Stimulated activated CD4-positive, alpha-beta T cell treated with anti-CD3 and anti-CD28 coated beads, Interleukin-1b, Interleukin-23, amount 100 ng/mL, for 4 hours (primary cell): Measurements from ENCODE around the gene ZNF334.

Experiments
- DNase-seq, 2 donors: peaks; one replicate each; pipeline ENCODE4 v3.0.0-alpha.2; 2020; ENCODE audit warnings: low read depth in 2 of 2

The ZNF334 gene

GRCh38 chr20:46485431-46485830, 27.9 kb downstream of the ZNF334 start:
- DNase-seq, result no peak

GRCh38 chr20:46484954-46485353, 28.4 kb downstream of the ZNF334 start:
- DNase-seq, result no peak

- DNase-seq, result no peak
Observed at GRCh38 chr20:46483879-46484278, 29.5 kb downstream of the ZNF334 start.

- DNase-seq, result no peak
Observed at GRCh38 chr20:46482864-46483263, 30.5 kb downstream of the ZNF334 start.

- no peak for DNase-seq
Observed at GRCh38 chr20:46477640-46478039, 35.7 kb downstream of the ZNF334 start.

GRCh38 chr20:46477225-46477624, 36.1 kb downstream of the ZNF334 start:
- DNase-seq, result no peak

- DNase-seq, result no peak
Observed at GRCh38 chr20:46468508-46468907, 44.9 kb downstream of the ZNF334 start.

GRCh38 chr20:46464451-46464850, 48.9 kb downstream of the ZNF334 start:
- no peak for DNase-seq

- no peak for DNase-seq
Observed at GRCh38 chr20:46463852-46464251, 49.5 kb downstream of the ZNF334 start.

- no peak for DNase-seq
Observed at GRCh38 chr20:46461808-46462207, 51.6 kb downstream of the ZNF334 start.

GRCh38 chr20:46458866-46459750, 54.3 kb downstream of the ZNF334 start:
- peak in 1 of 2 donors; percentile 15 for DNase-seq

- DNase-seq, result no peak
Observed at GRCh38 chr20:46456255-46457028, 56.9 kb downstream of the ZNF334 start.

- DNase-seq, result no peak
Observed at GRCh38 chr20:46455729-46456128, 57.6 kb downstream of the ZNF334 start.
